ENCODE measurements around the gene MOK.

The MOK gene

GRCh38 chr14:102295270-102295669 lies 9.7 kb downstream of the MOK start:
- DNase-seq, result no peak
- H3K27ac ChIP-seq, result no peak overlapping the region
- H3K9me3 ChIP-seq (ENCODE audit: severe bottlenecking), result peaks cover 3% of the 10 kb centered on the region
- H3K36me3 ChIP-seq, result no peaks in the 10 kb centered on the region
- H3K4me3 ChIP-seq (ENCODE audit: low read depth, low read length), result no peak overlapping the region
- 0 out of 2 replicates have a peak, but pooled peaks have one; percentile 8 for TF ChIP-seq CTCF (IDR thresholded peaks at IDR 0.05; ENCODE audit: low read depth, low read length)
- H3K27me3 ChIP-seq (ENCODE audit: insufficient read depth, low read depth, severe bottlenecking), result no peaks in the 10 kb centered on the region

GRCh38 chr14:102293781-102294180 lies 11.2 kb downstream of the MOK start:
- no peak overlapping the region for H3K4me3 ChIP-seq (ENCODE audit: low read depth, low read length)
- peak; percentile 21 for DNase-seq
- TF ChIP-seq CTCF (IDR thresholded peaks at IDR 0.05; ENCODE audit: low read depth, low read length), result no peak
- H3K9me3 ChIP-seq (ENCODE audit: severe bottlenecking), result peaks cover 3% of the 10 kb centered on the region
- no peaks in the 10 kb centered on the region for H3K27me3 ChIP-seq (ENCODE audit: insufficient read depth, low read depth, severe bottlenecking)
- no peak overlapping the region for H3K27ac ChIP-seq
- H3K36me3 ChIP-seq, result no peaks in the 10 kb centered on the region

DNA sequence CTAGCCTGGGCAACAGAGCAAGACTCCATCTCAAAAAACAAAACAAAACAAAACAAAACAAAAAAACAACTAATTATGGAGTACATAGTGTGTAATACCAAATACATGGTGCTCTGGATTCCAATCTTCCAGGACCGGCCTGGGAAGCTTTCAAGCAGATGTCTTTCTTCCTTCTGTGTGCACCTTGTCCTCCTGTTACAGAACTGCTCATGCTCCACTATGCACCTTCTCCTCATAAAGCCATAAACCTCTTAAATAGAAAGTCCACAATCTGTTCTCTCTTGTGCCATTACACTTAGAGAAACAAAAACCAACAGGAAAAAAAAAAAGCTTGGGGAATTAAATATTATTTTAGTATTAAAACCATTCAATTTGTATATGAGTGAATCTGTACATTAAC lies 12.5 kb downstream of the MOK start:
- Histone ChIP-seq H3K27me3 (ENCODE audit: insufficient read depth, low read depth, severe bottlenecking) (no peaks in the 10 kb centered on the region), H3K27ac (no peak overlapping the region), H3K36me3 (peaks cover 3% of the 10 kb centered on the region; the same call in 1 of the 2 replicates), H3K9me3 (ENCODE audit: severe bottlenecking) (no peaks in the 10 kb centered on the region), H3K4me3 (ENCODE audit: low read depth, low read length) (no peak overlapping the region)
- DNase-seq, result no peak
- TF ChIP-seq CTCF (IDR thresholded peaks at IDR 0.05; ENCODE audit: low read depth, low read length), result no peak

- no peak for TF ChIP-seq CTCF (IDR thresholded peaks at IDR 0.05; ENCODE audit: low read depth, low read length)
- Histone ChIP-seq H3K36me3 (peaks cover 3% of the 10 kb centered on the region; the same call in 1 of the 2 replicates), H3K4me3 (ENCODE audit: low read depth, low read length) (no peak overlapping the region), H3K9me3 (ENCODE audit: severe bottlenecking) (no peaks in the 10 kb centered on the region), H3K27me3 (ENCODE audit: insufficient read depth, low read depth, severe bottlenecking) (no peaks in the 10 kb centered on the region), H3K27ac (no peak overlapping the region)
- no peak for DNase-seq
Measured at GRCh38 chr14:102288139-102288538, 16.8 kb downstream of the MOK start.

- H3K36me3 ChIP-seq, result peaks cover 11% of the 10 kb centered on the region
Measured at GRCh38 chr14:102285106-102285505, 19.9 kb downstream of the MOK start.

More at GRCh38 chr14:102285106-102285505, 19.9 kb downstream of the MOK start:
- Histone ChIP-seq H3K27ac (no peak overlapping the region), H3K4me3 (ENCODE audit: low read depth, low read length) (no peak overlapping the region), H3K27me3 (ENCODE audit: insufficient read depth, low read depth, severe bottlenecking) (no peaks in the 10 kb centered on the region), H3K9me3 (ENCODE audit: severe bottlenecking) (no peaks in the 10 kb centered on the region)
- no peak for DNase-seq
- TF ChIP-seq CTCF (IDR thresholded peaks at IDR 0.05; ENCODE audit: low read depth, low read length), result peak; percentile 7; the same call in 1 of the 2 replicates
